GM23338 (cell line): ENCODE results near the gene CRYBB3. TPM values are rescaled to one million over a fixed set of nuclear protein-coding genes. Genes with fewer than 3 reads are reported as not detected.

ENCODE experiments used
- ATAC-seq: fragments of 200-7000 bp; cut with Tn5 transposase; 3 replicates; pipeline ENCODE4 v1.9.1; 2020
- DNase-seq: peaks from one replicate; pipeline ENCODE4 v3.0.0-alpha.2; 2015; ENCODE audit warnings: low spot score
- H2AFZ ChIP-seq: fragments of 200-600 bp; sonication (generic); 2 replicates; pipeline ENCODE4 v1.8.0; 2016; ENCODE audit warnings: antibody characterized with exemption, mild to moderate bottlenecking, moderate library complexity
- H3F3A ChIP-seq: fragments of 200-600 bp; sonication (generic); replicated peaks from 2 replicates; pipeline ENCODE4 v1.8.0; 2017; ENCODE audit warnings: antibody characterized with exemption, mixed run types, low read depth
- H3K27ac ChIP-seq: fragments of 200-600 bp; sonication (generic); 2 replicates; pipeline ENCODE4 v1.6.1; 2016; ENCODE audit warnings: low read depth
- H3K27me3 ChIP-seq: fragments of 200-600 bp; sonication (generic); 2 replicates; pipeline ENCODE4 v1.8.0; 2016; ENCODE audit warnings: mild to moderate bottlenecking, mixed run types, moderate library complexity; ENCODE audit not compliant: insufficient read depth
- H3K36me3 ChIP-seq: fragments of 200-600 bp; sonication (generic); 2 replicates; pipeline ENCODE4 v1.8.0; 2016; ENCODE audit warnings: mild to moderate bottlenecking; ENCODE audit not compliant: insufficient read depth
- H3K4me1 ChIP-seq: fragments of 200-600 bp; sonication (generic); 2 replicates; pipeline ENCODE4 v1.8.0; 2016; ENCODE audit warnings: mild to moderate bottlenecking, moderate library complexity; ENCODE audit not compliant: insufficient read depth
- H3K4me2 ChIP-seq: fragments of 200-600 bp; sonication (generic); 2 replicates; pipeline ENCODE4 v1.7.1; 2017; ENCODE audit warnings: mixed run types
- H3K4me3 ChIP-seq: fragments of 200-600 bp; sonication (generic); 2 replicates; pipeline ENCODE4 v1.6.1; 2016; ENCODE audit warnings: mixed run types
- H3K79me2 ChIP-seq: fragments of 200-600 bp; sonication (generic); replicated peaks from 2 replicates; pipeline ENCODE4 v1.8.0; 2017; ENCODE audit warnings: mild to moderate bottlenecking; ENCODE audit not compliant: insufficient read depth
- H3K9me2 ChIP-seq: fragments of 200-600 bp; sonication (generic); 2 replicates; pipeline ENCODE4 v1.8.0; 2017; ENCODE audit not compliant: insufficient read depth
- H4K20me1 ChIP-seq: fragments of 200-600 bp; sonication (generic); replicated peaks from 2 replicates; pipeline ENCODE4 v1.8.0; 2017; ENCODE audit warnings: mild to moderate bottlenecking; ENCODE audit not compliant: insufficient read depth
- H3K27ac Mint-ChIP-seq: 2 replicates; pipeline ENCODE4 v1.8.0; 2020; ENCODE audit warnings: inconsistent platforms, mild to moderate bottlenecking, moderate library complexity, mixed read lengths
- H3K27me3 Mint-ChIP-seq: 3 replicates; pipeline ENCODE4 v1.8.0; 2022; ENCODE audit warnings: low read depth, mild to moderate bottlenecking, moderate library complexity, mixed read lengths, inconsistent platforms; ENCODE audit not compliant: insufficient read depth, poor library complexity
- H3K36me3 Mint-ChIP-seq: 3 replicates; pipeline ENCODE4 v1.8.0; 2021; ENCODE audit warnings: low read depth, mild to moderate bottlenecking, inconsistent platforms, moderate library complexity, mixed read lengths
- H3K4me1 Mint-ChIP-seq: 3 replicates; pipeline ENCODE4 v1.8.0; 2020; ENCODE audit warnings: mild to moderate bottlenecking, inconsistent platforms, mixed read lengths
- H3K4me3 Mint-ChIP-seq: 3 replicates; pipeline ENCODE4 v1.8.0; 2021; ENCODE audit warnings: moderate library complexity, mild to moderate bottlenecking, inconsistent platforms, mixed read lengths
- H3K9me3 Mint-ChIP-seq: 3 replicates; pipeline ENCODE4 v1.8.0; 2020; ENCODE audit warnings: moderate library complexity, mild to moderate bottlenecking, inconsistent platforms, mixed read lengths
- CREB1 ChIP-seq: fragments of 250-450 bp; sonication (Bioruptor Pico); IDR thresholded peaks from 2 replicates; pipeline ENCODE4 v1.5.0; 2020; ENCODE audit warnings: low read depth, mild to moderate bottlenecking, moderate library complexity
- EZH2 ChIP-seq: fragments of 200-600 bp; sonication (generic); IDR thresholded peaks from one replicate; pipeline ENCODE4 v1.8.0; 2017; ENCODE audit warnings: antibody characterized with exemption, mild to moderate bottlenecking, low read depth; ENCODE audit not compliant: unreplicated experiment
- EZH2phosphoT487 ChIP-seq: fragments of 200-600 bp; sonication (generic); IDR thresholded peaks from one replicate; pipeline ENCODE4 v1.8.1; 2018; ENCODE audit warnings: antibody characterized with exemption; ENCODE audit not compliant: unreplicated experiment
- JUNB ChIP-seq: IDR thresholded peaks from one replicate; pipeline ENCODE4 v1.6.1; 2016; ENCODE audit warnings: antibody characterized with exemption; ENCODE audit not compliant: unreplicated experiment
- NANOG ChIP-seq: IDR thresholded peaks from 2 replicates; pipeline ENCODE4 v1.6.1; 2016; ENCODE audit warnings: antibody characterized with exemption, borderline replicate concordance
- POLR2AphosphoS5 ChIP-seq: IDR thresholded peaks from 2 replicates; pipeline ENCODE4 v1.6.1; 2016; ENCODE audit warnings: antibody characterized with exemption, low read depth
- STAT1 ChIP-seq: IDR thresholded peaks from one replicate; pipeline ENCODE4 v1.6.1; 2016; ENCODE audit warnings: antibody characterized with exemption; ENCODE audit not compliant: unreplicated experiment
- ZNF114 ChIP-seq: fragments of 250-450 bp; sonication (Bioruptor Pico); IDR thresholded peaks from 2 replicates; pipeline ENCODE4 v1.5.0; 2020; ENCODE audit warnings: mild to moderate bottlenecking, moderate library complexity
- ZNF331 ChIP-seq: fragments of 250-450 bp; sonication (Bioruptor Pico); IDR thresholded peaks from 2 replicates; pipeline ENCODE4 v1.5.0; 2020; ENCODE audit warnings: low read depth, mild to moderate bottlenecking, moderate library complexity
- ZNF462 ChIP-seq: fragments of 250-450 bp; sonication (Bioruptor Pico); IDR thresholded peaks from 2 replicates; pipeline ENCODE4 v1.5.0; 2020; ENCODE audit warnings: mild to moderate bottlenecking, moderate library complexity
- long read RNA-seq: library from polyadenylated mRNA; unstranded; transcript quantifications from one replicate; pipeline ENCODE4 v2.0.0, GENCODE V29; 2020; ENCODE audit not compliant: unreplicated experiment
- polyA plus RNA-seq: library from polyadenylated mRNA; unstranded; fragments of >200 nt; fragmentation: Nextera tagmentation; extraction: Ambion mirVana; gene quantifications from 2 replicates; pipeline ENCODE4 v1.2.1, GENCODE V29; 2016
- total RNA-seq: library from RNA; depleted of rRNA; stranded (reverse); fragments of >200 nt; shearing (Covaris generic); gene quantifications from 2 replicates; pipeline ENCODE4 v1.2.3, GENCODE V29; 2014; rRNA removed
- TF ChIP-seq, protein P1 (sequence below): IDR thresholded peaks from one replicate; pipeline ENCODE4 v1.6.1; 2018; ENCODE audit warnings: antibody characterized with exemption; ENCODE audit not compliant: unreplicated experiment
- TF ChIP-seq, protein P2 (sequence below), 2 experiments: fragments of 200-600 bp in 1 of 2; sonication (generic) in 1 of 2; conservative IDR thresholded peaks; 2 replicates each; pipeline versions ENCODE4 v1.5.1 to v1.6.1; 2016 to 2017; ENCODE audit warnings: antibody characterized with exemption in 2 of 2, low read depth in 2 of 2, mild to moderate bottlenecking in 2 of 2, moderate library complexity in 1 of 2
- TF ChIP-seq, protein P3 (sequence below): IDR thresholded peaks from 2 replicates; pipeline ENCODE4 v1.6.1; 2016; ENCODE audit warnings: antibody characterized with exemption

CRYBB3 gene
- total RNA-seq (0.28 TPM in 1 of 2 replicates, not detected in the other), polyA plus RNA-seq (0.52 TPM in 1 of 2 replicates, not detected in the other)
- long read RNA-seq, result 0 reads

DNA sequence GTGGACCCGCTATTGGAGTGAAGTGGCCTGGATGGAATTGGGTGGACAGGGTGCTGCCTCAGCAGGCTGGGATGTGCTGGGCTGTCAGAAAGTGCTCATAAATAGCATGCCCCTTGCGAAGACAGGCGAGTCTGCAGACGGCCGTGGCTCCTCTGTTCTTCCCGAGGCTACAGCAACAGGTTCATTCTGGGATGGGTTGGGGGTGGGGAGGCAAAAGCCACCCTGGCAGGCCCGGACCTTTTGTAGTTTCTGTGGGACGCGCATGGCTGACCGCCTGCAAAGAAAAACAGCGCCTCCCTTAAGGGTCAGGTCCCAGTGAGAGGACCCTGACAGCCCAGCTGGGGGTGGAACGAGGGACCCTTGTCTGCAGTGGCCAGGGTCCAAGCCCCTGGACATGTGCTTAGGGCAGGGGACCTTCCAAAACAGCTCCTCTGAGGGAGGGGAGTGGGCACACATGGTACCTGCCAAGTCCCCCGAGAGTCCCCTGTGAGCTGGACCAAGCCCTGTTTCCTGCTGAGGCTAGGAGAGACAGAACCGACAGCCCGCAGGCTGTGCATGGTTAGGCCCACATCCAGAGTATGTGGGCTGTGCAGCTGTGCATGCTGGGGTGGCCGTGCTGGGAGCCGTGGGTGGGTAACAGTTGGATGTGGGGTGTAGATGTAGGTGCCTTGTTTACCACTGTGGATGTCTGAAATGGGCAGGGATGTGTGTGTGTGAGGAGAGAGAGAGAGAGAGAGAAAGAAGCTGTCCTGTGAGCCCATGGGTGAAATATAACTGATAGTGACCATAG is at the start of gene CRYBB3:
Gene CRYBB3 (plus strand): TSS at position 128 of the 790 bp plus-strand sequence. CDS start 1,539 bp downstream, outside the sequence.
- TF ChIP-seq NANOG (no peak), POLR2AphosphoS5 (no peak), ZNF331 (CRISPR knock-in tag) (no peak), STAT1 (no peak), ZNF462 (no peak), CREB1 (CRISPR knock-in tag) (no peak), JUNB (no peak), ZNF114 (no peak), EZH2phosphoT487 (no peak), EZH2 (no peak)
- TF ChIP-seq, protein P1, sequence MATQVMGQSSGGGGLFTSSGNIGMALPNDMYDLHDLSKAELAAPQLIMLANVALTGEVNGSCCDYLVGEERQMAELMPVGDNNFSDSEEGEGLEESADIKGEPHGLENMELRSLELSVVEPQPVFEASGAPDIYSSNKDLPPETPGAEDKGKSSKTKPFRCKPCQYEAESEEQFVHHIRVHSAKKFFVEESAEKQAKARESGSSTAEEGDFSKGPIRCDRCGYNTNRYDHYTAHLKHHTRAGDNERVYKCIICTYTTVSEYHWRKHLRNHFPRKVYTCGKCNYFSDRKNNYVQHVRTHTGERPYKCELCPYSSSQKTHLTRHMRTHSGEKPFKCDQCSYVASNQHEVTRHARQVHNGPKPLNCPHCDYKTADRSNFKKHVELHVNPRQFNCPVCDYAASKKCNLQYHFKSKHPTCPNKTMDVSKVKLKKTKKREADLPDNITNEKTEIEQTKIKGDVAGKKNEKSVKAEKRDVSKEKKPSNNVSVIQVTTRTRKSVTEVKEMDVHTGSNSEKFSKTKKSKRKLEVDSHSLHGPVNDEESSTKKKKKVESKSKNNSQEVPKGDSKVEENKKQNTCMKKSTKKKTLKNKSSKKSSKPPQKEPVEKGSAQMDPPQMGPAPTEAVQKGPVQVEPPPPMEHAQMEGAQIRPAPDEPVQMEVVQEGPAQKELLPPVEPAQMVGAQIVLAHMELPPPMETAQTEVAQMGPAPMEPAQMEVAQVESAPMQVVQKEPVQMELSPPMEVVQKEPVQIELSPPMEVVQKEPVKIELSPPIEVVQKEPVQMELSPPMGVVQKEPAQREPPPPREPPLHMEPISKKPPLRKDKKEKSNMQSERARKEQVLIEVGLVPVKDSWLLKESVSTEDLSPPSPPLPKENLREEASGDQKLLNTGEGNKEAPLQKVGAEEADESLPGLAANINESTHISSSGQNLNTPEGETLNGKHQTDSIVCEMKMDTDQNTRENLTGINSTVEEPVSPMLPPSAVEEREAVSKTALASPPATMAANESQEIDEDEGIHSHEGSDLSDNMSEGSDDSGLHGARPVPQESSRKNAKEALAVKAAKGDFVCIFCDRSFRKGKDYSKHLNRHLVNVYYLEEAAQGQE, result no peak
- TF ChIP-seq, protein P2, sequence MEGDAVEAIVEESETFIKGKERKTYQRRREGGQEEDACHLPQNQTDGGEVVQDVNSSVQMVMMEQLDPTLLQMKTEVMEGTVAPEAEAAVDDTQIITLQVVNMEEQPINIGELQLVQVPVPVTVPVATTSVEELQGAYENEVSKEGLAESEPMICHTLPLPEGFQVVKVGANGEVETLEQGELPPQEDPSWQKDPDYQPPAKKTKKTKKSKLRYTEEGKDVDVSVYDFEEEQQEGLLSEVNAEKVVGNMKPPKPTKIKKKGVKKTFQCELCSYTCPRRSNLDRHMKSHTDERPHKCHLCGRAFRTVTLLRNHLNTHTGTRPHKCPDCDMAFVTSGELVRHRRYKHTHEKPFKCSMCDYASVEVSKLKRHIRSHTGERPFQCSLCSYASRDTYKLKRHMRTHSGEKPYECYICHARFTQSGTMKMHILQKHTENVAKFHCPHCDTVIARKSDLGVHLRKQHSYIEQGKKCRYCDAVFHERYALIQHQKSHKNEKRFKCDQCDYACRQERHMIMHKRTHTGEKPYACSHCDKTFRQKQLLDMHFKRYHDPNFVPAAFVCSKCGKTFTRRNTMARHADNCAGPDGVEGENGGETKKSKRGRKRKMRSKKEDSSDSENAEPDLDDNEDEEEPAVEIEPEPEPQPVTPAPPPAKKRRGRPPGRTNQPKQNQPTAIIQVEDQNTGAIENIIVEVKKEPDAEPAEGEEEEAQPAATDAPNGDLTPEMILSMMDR (conservative IDR thresholded peaks at IDR 0.05; ENCODE audit: low read depth in 2 of 2), result no peak
- TF ChIP-seq, protein P3, sequence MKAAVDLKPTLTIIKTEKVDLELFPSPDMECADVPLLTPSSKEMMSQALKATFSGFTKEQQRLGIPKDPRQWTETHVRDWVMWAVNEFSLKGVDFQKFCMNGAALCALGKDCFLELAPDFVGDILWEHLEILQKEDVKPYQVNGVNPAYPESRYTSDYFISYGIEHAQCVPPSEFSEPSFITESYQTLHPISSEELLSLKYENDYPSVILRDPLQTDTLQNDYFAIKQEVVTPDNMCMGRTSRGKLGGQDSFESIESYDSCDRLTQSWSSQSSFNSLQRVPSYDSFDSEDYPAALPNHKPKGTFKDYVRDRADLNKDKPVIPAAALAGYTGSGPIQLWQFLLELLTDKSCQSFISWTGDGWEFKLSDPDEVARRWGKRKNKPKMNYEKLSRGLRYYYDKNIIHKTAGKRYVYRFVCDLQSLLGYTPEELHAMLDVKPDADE, result no peak

More for the DNA sequence above, at the start of gene CRYBB3:
- Histone ChIP-seq H3K4me2 (no peak within 1 kb of the TSS), H3K4me1 (no peaks in the 10 kb centered on the region), H3K36me3 (no peaks in the 10 kb centered on the region; the same call in 1 of the 2 replicates), H2AFZ (no peak within 1 kb of the TSS), H4K20me1 (no peaks in the 10 kb centered on the region), H3K79me2 (no peaks in the 10 kb centered on the region), H3K9me2 (no peaks in the 10 kb centered on the region), H3K27ac (no peak within 1 kb of the TSS), H3F3A (no peaks in the 10 kb centered on the region), H3K4me3 (no peak within 1 kb of the TSS), H3K27me3 (no peaks in the 10 kb centered on the region)
- no peaks in the 10 kb centered on the region for H3K9me3 Mint-ChIP-seq
- H3K4me3 Mint-ChIP-seq, result no peak within 1 kb of the TSS
- no peak for DNase-seq
- ATAC-seq, result no peak
- H3K27me3 Mint-ChIP-seq, result peaks cover 8% of the 10 kb centered on the region
- H3K36me3 Mint-ChIP-seq, result no peaks in the 10 kb centered on the region; the same call in 2 of the 3 replicates
- H3K27ac Mint-ChIP-seq, result no peak within 1 kb of the TSS
- H3K4me1 Mint-ChIP-seq, result 0 out of 3 replicates have a peak, but pooled peaks cover 3% of the 10 kb centered on the region
